GM18951 (cell line): ENCODE results near the gene ABCA9.
"Not testable (repeated sequence)": the region's sequence is repeated elsewhere in the genome, so short reads cannot be mapped to it uniquely, and the experiment has no call there.

ENCODE experiments used
- POLR2A ChIP-seq: IDR thresholded peaks from 4 replicates; pipeline ENCODE4 v1.6.1; 2011; ENCODE audit warnings: mild to moderate bottlenecking; ENCODE audit not compliant: insufficient read length, insufficient read depth; ENCODE audit errors: extremely low read depth
- in situ Hi-C: fragments of 300-500 bp; cut with MboI; formaldehyde crosslinking; loops from one replicate; pipeline ENCODE4 v1.12.0; 2022; ENCODE audit warnings: low sequenced_read_pairs, mixed read lengths, inconsistent platforms; ENCODE audit not compliant: unreplicated experiment

The ABCA9 gene

DNA sequence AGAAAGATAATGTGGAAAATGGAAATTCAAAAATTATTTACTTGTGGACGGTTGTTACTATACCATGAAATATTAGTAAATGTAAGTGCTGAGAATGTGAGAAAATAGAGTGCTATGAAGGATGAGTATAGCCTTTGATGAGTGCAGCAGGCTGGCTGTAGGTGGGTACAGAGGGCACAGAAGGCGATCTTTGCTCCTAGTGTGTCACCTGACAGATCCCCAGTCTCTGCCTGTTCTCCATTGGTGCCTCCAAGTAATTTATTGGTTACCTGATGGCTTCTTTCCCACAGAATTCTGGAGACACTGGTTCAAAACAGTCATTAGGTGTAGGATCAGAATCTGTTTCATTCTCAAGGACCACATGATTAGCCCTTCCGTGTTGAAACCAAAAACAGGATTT lies 28.9 kb downstream of the ABCA9 start:
- TF ChIP-seq POLR2A, result no peak
- in situ Hi-C loops, result no loop called here

DNA sequence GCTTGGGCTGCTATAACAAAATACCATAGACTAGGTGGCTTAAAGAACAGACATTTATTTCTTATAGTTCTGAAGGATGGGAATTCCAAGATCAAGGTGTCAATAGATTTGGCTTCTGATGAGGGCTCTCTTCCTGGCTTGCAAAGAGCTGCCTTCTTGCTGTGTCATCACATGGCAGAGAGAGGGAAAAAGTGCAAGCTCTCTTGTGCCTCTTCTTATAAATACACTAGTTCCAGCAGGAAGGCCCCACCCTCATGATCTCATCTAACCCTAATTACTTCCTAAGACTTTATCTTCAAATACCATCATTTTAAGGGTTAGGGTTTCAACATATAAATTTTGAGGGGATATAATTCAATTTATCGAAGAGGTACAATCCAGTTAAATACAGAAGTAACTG lies 30.6 kb downstream of the ABCA9 start:
- TF ChIP-seq POLR2A, result no peak
- in situ Hi-C loops, result no loop called here

DNA sequence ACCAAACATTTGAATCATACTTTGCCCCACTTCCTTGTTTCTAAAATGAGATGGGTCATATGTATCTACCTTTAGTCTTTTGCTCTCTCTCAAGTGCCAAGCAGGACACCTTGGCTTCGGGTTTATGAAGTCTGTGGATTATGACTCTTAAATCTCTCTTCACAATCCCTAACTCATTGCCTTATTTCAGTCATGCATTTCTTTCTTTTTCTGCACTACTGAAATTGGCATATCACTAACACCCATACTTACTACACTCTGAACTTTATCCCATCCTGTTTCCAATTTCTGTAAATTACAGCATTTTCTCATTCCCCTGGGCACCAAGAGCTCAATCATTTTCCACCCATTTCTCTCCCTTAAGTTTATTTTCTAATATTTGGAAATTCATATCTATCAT lies 42.0 kb downstream of the ABCA9 start:
- TF ChIP-seq POLR2A, result no peak

DNA sequence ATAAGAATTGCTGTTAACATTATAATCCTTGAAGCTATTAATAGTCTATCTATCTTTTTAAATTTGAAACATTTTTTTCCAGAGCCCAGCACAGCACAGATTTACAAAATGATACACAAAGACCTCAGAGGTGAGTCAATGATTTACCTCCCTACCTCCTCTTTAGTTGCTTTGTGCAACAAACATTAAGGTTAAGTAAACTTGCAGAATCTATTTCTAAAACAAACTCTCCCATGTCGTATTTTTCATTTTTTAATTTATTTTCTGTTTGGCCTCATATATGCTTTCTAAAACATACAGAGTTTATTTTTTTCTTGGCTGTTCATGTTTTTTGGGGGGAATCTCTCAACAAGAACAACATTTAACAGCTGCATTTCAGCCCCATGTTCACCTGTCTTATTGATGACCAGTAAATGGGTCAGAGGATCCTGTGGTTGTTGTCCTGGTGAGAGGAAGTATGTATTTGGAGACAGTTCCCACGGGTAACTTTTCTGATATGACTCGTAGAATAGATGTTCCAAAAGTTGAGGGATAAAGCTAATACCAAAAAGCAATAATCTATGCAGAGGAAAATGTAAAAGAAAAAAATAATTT lies 42.6 kb downstream of the ABCA9 start:
- TF ChIP-seq POLR2A, result no peak
- in situ Hi-C loops, result no loop called here

More for the DNA sequence above, 42.0 kb downstream of the ABCA9 start:
- in situ Hi-C loops, result no loop called here

DNA sequence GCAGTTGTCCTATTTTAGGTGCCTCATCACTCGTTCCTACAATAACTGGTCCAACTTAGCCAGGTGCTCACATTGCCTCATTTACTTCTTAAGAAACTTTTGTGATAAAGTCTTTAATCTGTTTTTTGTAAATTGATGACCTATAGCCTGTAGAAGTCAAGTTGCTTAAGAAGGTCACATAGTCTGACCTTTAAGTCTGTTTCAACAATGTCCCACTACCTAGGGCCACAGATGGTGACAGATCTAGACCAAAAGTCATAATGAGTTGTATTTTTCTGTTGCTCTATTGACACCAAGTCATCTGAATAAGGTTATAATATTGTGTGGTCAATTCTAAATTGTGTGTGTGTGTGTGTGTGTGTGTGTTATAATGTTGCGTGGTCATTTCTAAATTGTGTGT lies 45.1 kb downstream of the ABCA9 start:
- in situ Hi-C loops, result no loop called here
- no peak for TF ChIP-seq POLR2A

DNA sequence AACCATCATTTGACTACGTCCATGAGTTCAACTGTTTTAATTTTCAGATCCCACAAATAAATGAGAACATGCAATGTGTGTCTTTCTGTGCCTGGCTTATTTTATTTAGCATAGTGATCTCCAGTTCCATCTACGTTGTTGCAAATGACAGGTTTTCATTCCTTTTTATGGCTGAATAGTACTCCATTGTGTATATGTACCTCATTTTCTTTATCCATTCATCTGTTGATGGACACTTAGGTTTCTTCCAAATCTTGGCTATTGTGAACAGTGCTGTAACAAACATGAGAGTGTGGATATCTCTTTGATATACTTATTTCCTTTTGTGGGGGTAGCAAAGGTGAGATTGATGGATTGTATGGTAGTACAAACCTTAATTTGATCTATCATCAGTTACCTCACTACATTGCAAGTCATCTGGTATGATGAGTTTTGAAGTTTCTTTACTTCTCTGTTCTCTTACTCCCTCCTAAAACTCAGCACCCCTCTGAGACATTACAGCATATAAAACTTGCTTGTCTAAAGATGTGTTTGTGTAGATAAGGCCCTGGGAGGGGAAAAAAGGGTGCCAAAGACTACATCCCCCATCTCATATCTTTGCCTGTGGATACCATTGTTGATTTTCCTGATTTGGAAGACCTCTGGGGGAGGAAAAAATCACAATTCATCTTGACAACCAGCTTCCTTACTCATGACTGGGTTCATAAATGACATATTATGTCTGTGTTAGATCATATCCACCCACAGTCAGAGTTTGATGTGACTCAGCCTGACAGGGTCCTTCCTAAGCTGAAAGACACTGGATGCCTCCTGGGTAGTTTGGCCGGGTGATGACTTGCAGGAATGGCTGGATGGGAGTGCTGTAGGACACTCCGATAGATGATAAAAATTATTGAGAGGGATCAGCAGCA lies 47.6 kb downstream of the ABCA9 start:
- in situ Hi-C loops, result no loop called here
- TF ChIP-seq POLR2A, result no peak

DNA sequence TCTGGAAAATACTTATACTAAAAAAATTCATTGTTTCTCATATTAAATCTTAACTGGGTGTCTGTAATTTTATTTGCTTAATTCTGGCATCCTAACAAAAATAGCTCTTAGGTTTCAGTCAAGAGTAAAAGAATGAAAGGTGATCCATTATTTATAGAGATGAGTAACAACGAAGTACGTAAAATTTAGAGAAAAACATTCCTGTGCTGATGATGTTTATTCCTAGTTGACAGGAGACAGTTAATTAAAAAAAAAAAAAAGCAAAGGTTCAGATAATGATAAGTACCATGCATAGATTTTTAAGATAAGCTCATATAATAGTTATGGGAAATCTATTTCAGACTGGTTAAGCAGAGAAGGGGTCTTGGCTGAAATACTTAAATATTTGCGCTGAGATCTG lies 50.8 kb downstream of the ABCA9 start:
- TF ChIP-seq POLR2A, result no peak
- in situ Hi-C loops, result no loop called here

DNA sequence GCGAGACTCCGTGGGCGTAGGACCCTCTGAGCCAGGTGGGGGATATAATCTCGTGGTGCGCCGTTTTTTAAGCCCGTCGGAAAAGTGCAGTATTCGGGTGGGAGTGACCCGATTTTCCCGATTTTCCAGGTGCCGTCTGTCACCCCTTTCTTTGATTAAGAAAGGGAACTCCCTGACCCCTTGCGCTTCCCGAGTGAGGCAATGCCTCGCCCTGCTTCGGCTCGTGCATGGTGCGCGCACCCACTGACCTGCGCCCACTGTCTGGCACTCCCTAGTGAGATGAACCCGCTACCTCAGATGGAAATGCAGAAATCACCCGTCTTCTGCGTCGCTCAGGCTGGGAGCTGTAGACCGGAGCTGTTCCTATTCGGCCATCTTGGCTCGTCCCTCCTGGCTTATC lies 56.0 kb downstream of the ABCA9 start:
- in situ Hi-C loops, result not testable (repeated sequence)

DNA sequence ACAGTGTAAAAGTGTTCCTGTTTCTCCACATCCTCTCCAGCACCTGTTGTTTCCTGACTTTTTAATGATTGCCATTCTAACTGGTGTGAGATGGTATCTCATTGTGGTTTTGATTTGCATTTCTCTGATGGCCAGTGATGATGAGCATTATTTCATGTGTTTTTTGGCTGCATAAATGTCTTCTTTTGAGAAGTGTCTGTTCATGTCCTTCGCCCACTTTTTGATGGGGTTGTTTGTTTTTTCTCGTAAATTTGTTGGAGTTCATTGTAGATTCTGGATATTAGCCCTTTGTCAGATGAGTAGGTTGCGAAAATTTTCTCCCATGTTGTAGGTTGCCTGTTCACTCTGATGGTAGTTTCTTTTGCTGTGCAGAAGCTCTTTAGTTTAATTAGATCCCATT lies 61.0 kb downstream of the ABCA9 start:
- in situ Hi-C loops, result not testable (repeated sequence)

DNA sequence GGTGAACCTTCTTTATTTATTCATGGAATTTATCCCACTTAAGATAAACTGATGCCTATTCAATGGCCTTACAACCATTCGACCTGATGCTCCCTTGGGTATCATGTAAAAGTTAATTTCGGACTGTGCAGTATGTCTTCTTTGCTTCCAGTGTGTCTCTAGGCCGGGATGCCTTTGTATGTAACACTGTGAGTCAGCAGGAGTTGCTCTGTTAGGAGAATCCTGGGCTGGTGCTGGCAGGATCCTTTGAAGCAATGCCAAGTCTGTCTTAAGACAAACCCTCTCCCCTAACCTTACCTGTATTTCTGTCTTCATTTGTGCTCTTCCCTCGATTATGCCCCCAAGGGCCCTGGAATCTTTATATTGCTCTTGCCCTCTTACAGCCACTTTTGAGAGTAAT lies 67.6 kb downstream of the ABCA9 start:
- TF ChIP-seq POLR2A, result no peak
- in situ Hi-C loops, result no loop called here

DNA sequence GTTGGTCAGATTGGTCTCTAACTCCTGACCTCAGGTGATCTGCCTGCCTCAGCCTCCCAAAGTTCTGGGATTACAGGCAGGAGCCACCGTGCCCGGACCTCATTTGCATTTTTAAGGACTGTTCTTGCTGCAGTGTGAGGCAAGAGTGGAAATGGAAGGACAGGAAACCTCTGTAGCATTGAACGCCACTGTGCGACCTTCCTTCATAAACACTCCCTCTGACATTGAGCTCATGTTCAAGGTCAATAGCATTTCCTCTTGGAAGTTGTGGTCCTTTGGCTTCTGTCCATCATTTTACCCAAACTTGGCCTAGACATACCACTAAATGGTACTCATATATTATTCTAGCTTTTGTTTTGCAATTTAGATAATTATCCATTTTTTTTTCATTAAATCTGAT lies 72.8 kb downstream of the ABCA9 start:
- in situ Hi-C loops, result no loop called here
- TF ChIP-seq POLR2A, result no peak

DNA sequence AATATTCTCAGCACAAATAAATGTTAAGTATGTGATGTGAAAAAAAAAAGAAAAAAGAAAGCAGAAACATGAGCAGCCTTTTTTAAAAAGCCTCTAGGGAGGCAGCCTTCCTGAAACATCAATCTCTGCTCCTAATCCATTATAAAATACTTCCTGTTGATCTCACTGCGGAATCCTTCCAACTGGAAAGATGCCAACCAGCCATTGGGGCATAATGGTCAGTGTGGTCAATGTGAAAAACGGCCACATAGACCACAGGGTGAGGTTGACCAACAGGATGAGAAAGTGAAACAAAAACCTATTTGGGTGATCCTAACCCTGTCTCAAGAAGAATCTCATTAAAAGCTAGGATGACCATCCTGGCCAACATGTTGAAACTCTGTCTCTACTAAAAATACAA lies 79.4 kb downstream of the ABCA9 start:
- no peak for TF ChIP-seq POLR2A
- in situ Hi-C loops, result no loop called here

DNA sequence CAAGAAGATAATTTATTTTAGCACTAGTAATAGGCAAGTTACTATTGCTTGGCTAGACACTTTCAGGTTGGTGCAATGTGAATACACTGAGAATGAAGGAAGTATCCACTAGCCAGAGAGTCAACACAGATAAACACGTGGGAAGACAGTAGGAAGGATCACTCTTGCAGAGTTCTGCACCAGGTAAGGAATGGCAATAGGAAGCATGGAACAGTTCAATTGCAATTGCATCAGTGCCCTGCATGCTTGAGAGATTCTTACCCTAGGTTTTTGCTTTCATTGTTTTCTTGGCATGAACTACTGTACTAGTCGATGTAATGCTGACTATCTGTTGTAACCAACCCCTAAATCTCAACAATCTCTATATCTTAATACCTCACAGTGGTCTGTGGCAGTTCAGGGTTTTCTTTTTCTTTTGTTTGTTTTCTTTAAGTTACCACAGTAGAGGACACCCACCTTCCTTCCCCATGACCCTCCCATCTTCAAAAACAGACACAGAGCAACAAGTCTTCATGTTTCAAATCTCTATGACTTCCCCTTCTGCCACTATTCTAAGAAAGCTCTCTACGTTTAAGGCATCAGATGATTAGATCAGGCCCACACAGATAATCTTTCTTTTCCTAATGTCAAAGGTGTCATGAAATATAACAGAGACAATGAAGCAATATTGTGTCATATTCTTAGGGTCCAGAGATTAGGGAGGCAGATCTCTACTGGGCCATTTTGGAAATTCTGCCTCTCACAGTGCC lies 87.5 kb downstream of the ABCA9 start:
- in situ Hi-C loops, result loop anchor here (10.0 kb wide), 1 partner anchor 198 kb away; no protein-coding TSS in a partner anchor
- TF ChIP-seq POLR2A, result no peak
